ENCODE data around the gene XYLT1. TPM values are rescaled to one million over a fixed set of nuclear protein-coding genes. Genes with fewer than 3 reads are reported as not detected.

Gene XYLT1
- total RNA-seq, 2 experiments from 2014 or later = 5.1 to 6.2 TPM

DNA sequence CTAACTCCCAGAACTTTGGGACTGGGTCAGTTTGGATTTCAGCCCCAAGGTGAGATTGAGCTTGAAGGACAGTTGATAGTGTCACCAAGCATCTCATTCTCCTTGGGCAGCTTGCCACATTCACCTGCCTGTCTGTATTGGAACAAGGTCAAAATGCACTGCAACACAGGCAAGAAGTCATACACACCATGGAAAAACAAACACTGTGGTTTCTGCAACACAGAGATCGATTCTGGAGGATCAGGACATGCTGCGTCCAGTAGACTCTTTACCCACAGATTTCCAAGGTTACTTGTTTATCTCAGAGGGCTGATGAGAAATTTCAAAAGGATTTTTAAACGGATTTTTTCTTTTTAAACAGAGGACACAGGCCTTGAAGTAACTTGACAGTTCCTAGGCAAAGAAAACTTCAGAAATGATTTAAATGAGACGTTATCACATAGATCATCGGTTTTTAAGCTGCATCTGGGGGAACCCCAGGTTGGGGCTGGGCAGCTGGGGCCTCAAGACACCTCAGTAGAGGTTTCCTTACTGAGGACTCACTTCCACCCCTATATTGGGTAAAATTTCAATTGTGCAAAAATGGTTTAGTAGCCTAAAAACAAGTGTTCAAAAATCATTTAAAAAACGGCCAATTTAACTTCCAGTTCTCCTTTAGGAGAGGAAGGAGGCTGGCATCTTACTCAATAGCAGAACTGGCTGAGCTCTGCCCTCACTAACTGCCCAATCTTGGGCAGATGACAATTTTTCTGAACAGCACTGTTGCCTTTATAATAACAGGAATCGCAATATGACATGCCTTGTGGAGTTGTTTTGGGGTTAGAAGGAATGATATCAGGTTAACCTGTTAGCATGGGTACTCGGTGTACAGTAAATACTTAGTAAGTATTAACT lies 299.3 kb downstream of the XYLT1 start:
- Mint-ChIP-seq H3K27ac (no peak overlapping the region), H3K4me1 (peaks cover 4% of the 10 kb centered on the region), H3K27me3 (no peaks in the 10 kb centered on the region), H3K36me3 (ENCODE audit: low read depth) (peaks cover 5% of the 10 kb centered on the region), H3K9me3 (ENCODE audit: low read depth) (no peaks in the 10 kb centered on the region), H3K4me3 (no peak overlapping the region)
- ChIA-PET POLR2A (no interaction called here), CTCF (no interaction called here)
- DNase-seq (no peak), ATAC-seq (no peak)
- intact Hi-C loops (cut with DNase I, micrococcal nuclease) = no loop called here

DNA sequence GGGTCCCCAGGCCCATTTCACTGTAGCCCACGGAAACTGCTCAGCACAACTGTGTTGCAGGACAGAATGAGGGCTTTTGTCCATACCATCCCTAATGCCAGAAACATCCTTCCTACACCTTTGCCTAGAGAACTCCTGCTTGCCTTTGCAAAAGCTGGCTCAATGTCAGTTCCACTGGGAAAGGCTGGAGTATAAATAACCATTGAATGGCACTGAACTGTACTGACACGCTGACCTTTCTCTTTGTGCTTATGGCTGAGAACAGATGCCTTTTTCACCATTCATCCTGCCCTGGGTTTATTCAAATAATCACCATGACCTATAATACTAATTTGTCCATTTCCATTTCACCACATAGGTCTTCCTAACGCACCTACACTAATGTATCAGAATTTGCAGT lies 300.3 kb downstream of the XYLT1 start:
- no peak overlapping the region for H3K27ac Mint-ChIP-seq
- H3K4me3 Mint-ChIP-seq = no peak overlapping the region
- H3K27me3 Mint-ChIP-seq = no peaks in the 10 kb centered on the region
- peaks cover 5% of the 10 kb centered on the region for H3K36me3 Mint-ChIP-seq (ENCODE audit: low read depth)
- H3K4me1 Mint-ChIP-seq = peaks cover 4% of the 10 kb centered on the region
- intact Hi-C loops (cut with DNase I, micrococcal nuclease) = no loop called here
- no peaks in the 10 kb centered on the region for H3K9me3 Mint-ChIP-seq (ENCODE audit: low read depth)
- DNase-seq (no peak), ATAC-seq (no peak)
- POLR2A ChIA-PET = no interaction called here
- CTCF ChIA-PET = no interaction called here

- ChIA-PET CTCF (no interaction called here), POLR2A (no interaction called here)
- Mint-ChIP-seq H3K36me3 (ENCODE audit: low read depth) (peaks cover 5% of the 10 kb centered on the region), H3K27me3 (no peaks in the 10 kb centered on the region), H3K4me3 (no peak overlapping the region), H3K27ac (no peak overlapping the region), H3K4me1 (peaks cover 4% of the 10 kb centered on the region), H3K9me3 (ENCODE audit: low read depth) (no peaks in the 10 kb centered on the region)
- DNase-seq (no peak), ATAC-seq (no peak)
- intact Hi-C loops (cut with DNase I, micrococcal nuclease) = no loop called here
Observed at GRCh38 chr16:17168181-17168580, 302.6 kb downstream of the XYLT1 start.

- H3K4me3 Mint-ChIP-seq = no peak overlapping the region
- H3K4me1 Mint-ChIP-seq = no peaks in the 10 kb centered on the region
- CTCF ChIA-PET = no interaction called here
- intact Hi-C loops (cut with DNase I, micrococcal nuclease) = no loop called here
- POLR2A ChIA-PET = no interaction called here
- no peak overlapping the region for H3K27ac Mint-ChIP-seq
- DNase-seq = no peak
- H3K27me3 Mint-ChIP-seq = no peaks in the 10 kb centered on the region
- H3K36me3 Mint-ChIP-seq (ENCODE audit: low read depth) = peaks cover 5% of the 10 kb centered on the region
- no peaks in the 10 kb centered on the region for H3K9me3 Mint-ChIP-seq (ENCODE audit: low read depth)
- ATAC-seq = no peak
Observed at GRCh38 chr16:17166095-17166494, 304.7 kb downstream of the XYLT1 start.

- ChIA-PET POLR2A (no interaction called here), CTCF (no interaction called here)
- Mint-ChIP-seq H3K27me3 (no peaks in the 10 kb centered on the region), H3K36me3 (ENCODE audit: low read depth) (peaks cover 6% of the 10 kb centered on the region), H3K4me3 (no peak overlapping the region), H3K27ac (no peak overlapping the region), H3K4me1 (no peaks in the 10 kb centered on the region), H3K9me3 (ENCODE audit: low read depth) (no peaks in the 10 kb centered on the region)
- intact Hi-C loops (cut with DNase I, micrococcal nuclease) = no loop called here
- ATAC-seq = no peak
- DNase-seq = no peak
Observed at GRCh38 chr16:17162560-17162959, 308.2 kb downstream of the XYLT1 start.

- no peak overlapping the region for H3K4me3 Mint-ChIP-seq
- ChIA-PET CTCF (no interaction called here), POLR2A (no interaction called here)
- DNase-seq (no peak), ATAC-seq (no peak)
- H3K36me3 Mint-ChIP-seq (ENCODE audit: low read depth) = peaks cover 6% of the 10 kb centered on the region
- intact Hi-C loops (cut with DNase I, micrococcal nuclease) = no loop called here
- no peaks in the 10 kb centered on the region for H3K9me3 Mint-ChIP-seq (ENCODE audit: low read depth)
- no peaks in the 10 kb centered on the region for H3K27me3 Mint-ChIP-seq
- H3K27ac Mint-ChIP-seq = no peak overlapping the region
- no peaks in the 10 kb centered on the region for H3K4me1 Mint-ChIP-seq
Observed at GRCh38 chr16:17160920-17161431, 309.8 kb downstream of the XYLT1 start.

- H3K36me3 Mint-ChIP-seq (ENCODE audit: low read depth) = peaks cover 6% of the 10 kb centered on the region
- no peak overlapping the region for H3K4me3 Mint-ChIP-seq
- ChIA-PET POLR2A (no interaction called here), CTCF (interaction anchor here (0.6 to 1.4 kb wide), 3 partner anchors 11 to 168 kb away, joined by 3 to 5 read pairs (median 3); no protein-coding TSS in a partner anchor)
- ATAC-seq (no peak), DNase-seq (no peak)
- intact Hi-C loops (cut with DNase I, micrococcal nuclease) = no loop called here
- H3K4me1 Mint-ChIP-seq = no peaks in the 10 kb centered on the region
- no peaks in the 10 kb centered on the region for H3K27me3 Mint-ChIP-seq
- no peak overlapping the region for H3K27ac Mint-ChIP-seq
- H3K9me3 Mint-ChIP-seq (ENCODE audit: low read depth) = no peaks in the 10 kb centered on the region
Observed at GRCh38 chr16:17160285-17160853, 310.4 kb downstream of the XYLT1 start.

- ATAC-seq (no peak), DNase-seq (no peak)
- no peak overlapping the region for H3K4me3 Mint-ChIP-seq
- intact Hi-C loops (cut with DNase I, micrococcal nuclease) = loop anchor here in 1 of 2 experiments (10.0 kb wide), 1 partner anchor 295 kb away; no protein-coding TSS in a partner anchor
- H3K4me1 Mint-ChIP-seq = no peaks in the 10 kb centered on the region
- H3K27me3 Mint-ChIP-seq = no peaks in the 10 kb centered on the region
- ChIA-PET POLR2A (no interaction called here), CTCF (interaction anchor here (0.6 to 1.4 kb wide), 3 partner anchors 11 to 169 kb away, joined by 3 to 5 read pairs (median 3); no protein-coding TSS in a partner anchor)
- no peak overlapping the region for H3K27ac Mint-ChIP-seq
- peaks cover 6% of the 10 kb centered on the region for H3K36me3 Mint-ChIP-seq (ENCODE audit: low read depth)
- no peaks in the 10 kb centered on the region for H3K9me3 Mint-ChIP-seq (ENCODE audit: low read depth)
Observed at GRCh38 chr16:17159617-17160016, 311.1 kb downstream of the XYLT1 start.

DNA sequence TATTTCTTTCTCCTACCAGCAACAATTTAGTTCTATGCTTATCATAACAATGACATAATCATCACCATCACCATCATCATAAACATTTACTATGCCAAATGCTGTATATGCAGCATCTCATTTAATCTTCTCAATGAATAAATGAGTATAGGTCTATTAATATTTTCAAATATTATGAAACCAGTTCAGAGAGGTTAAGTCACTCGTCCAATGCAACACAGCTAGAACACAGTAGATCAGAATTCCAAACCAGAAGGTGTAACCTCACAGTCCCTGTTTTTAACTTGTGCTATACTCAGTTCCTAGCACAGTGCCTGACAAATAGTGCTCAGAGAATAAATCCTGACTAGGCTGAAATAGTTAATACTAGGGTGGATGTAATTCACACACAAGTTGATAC lies 314.8 kb downstream of the XYLT1 start:
- ATAC-seq (no peak), DNase-seq (no peak)
- intact Hi-C loops (cut with DNase I, micrococcal nuclease) = loop anchor here in 1 of 2 experiments (10.0 kb wide), 1 partner anchor 291 kb away; no protein-coding TSS in a partner anchor
- no peaks in the 10 kb centered on the region for H3K9me3 Mint-ChIP-seq (ENCODE audit: low read depth)
- peaks cover 6% of the 10 kb centered on the region for H3K36me3 Mint-ChIP-seq (ENCODE audit: low read depth)
- POLR2A ChIA-PET = no interaction called here
- H3K27ac Mint-ChIP-seq = no peak overlapping the region
- no peaks in the 10 kb centered on the region for H3K4me1 Mint-ChIP-seq
- no peak overlapping the region for H3K4me3 Mint-ChIP-seq
- H3K27me3 Mint-ChIP-seq = no peaks in the 10 kb centered on the region
- CTCF ChIA-PET = interaction anchor here (1.3 kb wide), 1 partner anchor 20 kb away, joined by 3 read pairs; no protein-coding TSS in a partner anchor

DNA sequence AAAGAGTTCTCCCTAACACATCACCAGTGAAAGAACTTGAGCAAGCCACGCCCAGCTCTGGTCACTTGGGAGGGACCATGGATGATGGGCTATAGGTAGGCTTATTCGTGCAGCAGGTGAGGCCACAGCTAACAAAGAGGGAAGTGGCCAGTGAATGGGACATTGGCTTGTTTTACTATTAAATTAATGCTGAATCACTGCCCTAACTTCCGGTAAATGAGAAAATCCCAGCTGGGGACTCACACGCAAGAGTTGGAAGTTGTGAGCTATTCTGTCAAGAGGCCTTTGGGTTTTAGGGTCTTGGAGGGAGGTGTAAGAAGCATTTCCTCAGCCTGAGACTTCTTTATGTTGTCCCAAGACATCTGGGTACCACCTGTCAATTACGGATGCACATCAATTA lies 315.3 kb downstream of the XYLT1 start:
- Mint-ChIP-seq H3K9me3 (ENCODE audit: low read depth) (no peaks in the 10 kb centered on the region), H3K27me3 (no peaks in the 10 kb centered on the region), H3K4me3 (no peak overlapping the region), H3K36me3 (ENCODE audit: low read depth) (peaks cover 6% of the 10 kb centered on the region), H3K4me1 (no peaks in the 10 kb centered on the region), H3K27ac (no peak overlapping the region)
- intact Hi-C loops (cut with DNase I, micrococcal nuclease) = loop anchor here in 1 of 2 experiments (10.0 kb wide), 1 partner anchor 291 kb away; no protein-coding TSS in a partner anchor
- DNase-seq (no peak), ATAC-seq (no peak)
- ChIA-PET CTCF (interaction anchor here (1.3 kb wide), 1 partner anchor 21 kb away, joined by 3 read pairs; no protein-coding TSS in a partner anchor), POLR2A (no interaction called here)

DNA sequence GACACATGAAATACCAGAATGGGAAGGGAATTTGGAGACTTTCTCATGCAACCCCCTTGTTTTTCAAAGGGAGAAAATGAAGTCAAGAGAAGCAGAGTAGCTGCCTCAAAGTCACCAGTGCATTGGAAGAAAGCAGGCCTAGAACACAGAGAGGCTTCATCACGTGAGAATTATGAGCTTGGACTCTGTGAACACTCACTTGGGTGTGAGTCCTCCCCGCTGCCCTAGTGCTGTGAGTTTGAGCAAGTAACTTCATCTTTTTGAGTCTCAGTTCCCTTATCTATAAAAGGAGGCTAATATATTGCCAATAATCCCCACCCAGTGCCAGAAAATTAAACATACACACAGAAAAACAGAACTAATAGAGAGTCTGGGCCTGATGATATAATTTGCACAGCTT lies 315.8 kb downstream of the XYLT1 start:
- ChIA-PET POLR2A (no interaction called here), CTCF (interaction anchor here (0.6 to 1.3 kb wide), 2 partner anchors 10 to 21 kb away, joined by 3 read pairs; no protein-coding TSS in a partner anchor)
- ATAC-seq (no peak), DNase-seq (no peak)
- intact Hi-C loops (cut with DNase I, micrococcal nuclease) = loop anchor here in 1 of 2 experiments (10.0 kb wide), 1 partner anchor 290 kb away; no protein-coding TSS in a partner anchor
- H3K36me3 Mint-ChIP-seq (ENCODE audit: low read depth) = peaks cover 6% of the 10 kb centered on the region
- no peaks in the 10 kb centered on the region for H3K9me3 Mint-ChIP-seq (ENCODE audit: low read depth)
- H3K4me1 Mint-ChIP-seq = no peaks in the 10 kb centered on the region
- no peaks in the 10 kb centered on the region for H3K27me3 Mint-ChIP-seq
- no peak overlapping the region for H3K4me3 Mint-ChIP-seq
- no peak overlapping the region for H3K27ac Mint-ChIP-seq
